K562 (cell line): Measurements from ENCODE around the gene LRP1B. TPM values are rescaled to one million over a fixed set of nuclear protein-coding genes. Genes with fewer than 3 reads are reported as not detected.

Experiments used
- RERE ChIP-seq: sonication (generic); formaldehyde crosslinking; IDR thresholded peaks from 2 replicates; pipeline ENCODE4 v1.8.0; 2023; ENCODE audit warnings: missing genetic modification reagents, mild to moderate bottlenecking, borderline replicate concordance
- UBTF ChIP-seq, 2 experiments: IDR thresholded peaks; 2 replicates each; pipeline ENCODE4 v1.6.1; 2012; ENCODE audit warnings: improper control_type of control experiment in 2 of 2, low read depth in 2 of 2, low read length in 2 of 2, borderline replicate concordance in 1 of 2
- ZFP91 ChIP-seq: sonication (generic); formaldehyde crosslinking; IDR thresholded peaks from 2 replicates; pipeline ENCODE4 v1.8.0; 2022; ENCODE audit warnings: mild to moderate bottlenecking, missing genetic modification reagents
- ZHX1 ChIP-seq: fragments of 150-350 bp; conservative IDR thresholded peaks from 2 replicates; pipeline ENCODE4 v1.6.1; 2014; ENCODE audit warnings: low read length
- ZNF3 ChIP-seq: fragments of 250-450 bp; sonication (Bioruptor Pico); IDR thresholded peaks from 2 replicates; pipeline ENCODE4 v1.5.0; 2021; ENCODE audit warnings: mild to moderate bottlenecking, moderate library complexity
- ZNF408 ChIP-seq: fragments of 250-450 bp; sonication (Bioruptor Pico); IDR thresholded peaks from 2 replicates; pipeline ENCODE4 v1.4.0; 2020; ENCODE audit warnings: low read depth, mild to moderate bottlenecking, moderate library complexity
- ZNF586 ChIP-seq: fragments of 450-650 bp; formaldehyde crosslinking; conservative IDR thresholded peaks from 2 replicates; pipeline ENCODE4 v1.4.0; 2020; ENCODE audit warnings: mild to moderate bottlenecking, moderate library complexity
- ZNF780A ChIP-seq: fragments of 250-450 bp; sonication (Bioruptor Pico); IDR thresholded peaks from 2 replicates; pipeline ENCODE4 v1.5.0; 2021; ENCODE audit warnings: mild to moderate bottlenecking
- polyA plus RNA-seq, 8 experiments: library from polyadenylated mRNA; depleted of rRNA in 4 of 8; stranded (reverse) in 5 of 8; unstranded in 3 of 8; fragments of >200 nt; fragmentation: Nextera tagmentation in 2 of 8; fragmentation: Illumina TruSeq in 1 of 8; extraction: Ambion mirVana in 2 of 8; extraction: Trizol in 1 of 8; gene quantifications; 2 replicates each; pipeline versions ENCODE4 v1.2.1 to v1.2.3, GENCODE V29; 2011 to 2014; ENCODE audit warnings: inconsistent platforms in 1 of 8, missing spikeins in 1 of 8
- total RNA-seq, 7 experiments: library from RNA; depleted of rRNA in 6 of 7; stranded (reverse); fragments of >200 nt in 6 of 7; fragmentation: Illumina TruSeq in 2 of 7; extraction: Trizol in 2 of 7; gene quantifications; 2 replicates each; pipeline versions ENCODE4 v1.2.1 to v1.2.3, GENCODE V29; 2011 to 2021; ENCODE audit warnings: low replicate concordance in 1 of 7

LRP1B gene
- total and polyA plus RNA-seq, 9 of the 15 experiments (the other 6 are each of a cell fraction or from before 2014, with no cell fraction given): not detected

GRCh38 chr2:140627136-140627535, 1503.7 kb downstream of the LRP1B start (continued):
- TF ChIP-seq ZNF586 (CRISPR knock-in tag) (no peak), ZNF3 (CRISPR knock-in tag) (no peak), ZHX1 (no peak), RERE (no peak), ZNF780A (CRISPR knock-in tag) (no peak), ZNF408 (no peak), ZFP91 (CRISPR knock-in tag) (no peak), UBTF (IDR thresholded peaks at IDR 0.05; ENCODE audit: borderline replicate concordance in 1 of 2, low read depth in 2 of 2, low read length in 2 of 2) (no peak)
